Ishikawa (cell line): ENCODE data around the gene PIP4K2C.

Experiments used
- CREB1 ChIP-seq: IDR thresholded peaks from 2 replicates; pipeline ENCODE4 v1.6.1; 2012; ENCODE audit warnings: low read depth
- EGR1 ChIP-seq: IDR thresholded peaks from 2 replicates; pipeline ENCODE4 v1.6.1; 2012
- EP300 ChIP-seq: IDR thresholded peaks from 2 replicates; pipeline ENCODE4 v1.6.1; 2012; ENCODE audit warnings: borderline replicate concordance
- FOXM1 ChIP-seq: IDR thresholded peaks from 2 replicates; pipeline ENCODE4 v1.6.1; 2012; ENCODE audit warnings: low read depth, borderline replicate concordance
- MAX ChIP-seq: IDR thresholded peaks from 2 replicates; pipeline ENCODE4 v1.6.1; 2012
- NFIC ChIP-seq: IDR thresholded peaks from 2 replicates; pipeline ENCODE4 v1.6.1; 2012
- RAD21 ChIP-seq: IDR thresholded peaks from 2 replicates; pipeline ENCODE4 v1.6.1; 2012; ENCODE audit warnings: low read depth
- TAF1 ChIP-seq: IDR thresholded peaks from 2 replicates; pipeline ENCODE4 v1.6.1; 2012; ENCODE audit warnings: low read depth, mild to moderate bottlenecking
- TCF12 ChIP-seq: IDR thresholded peaks from 2 replicates; pipeline ENCODE4 v1.6.1; 2012; ENCODE audit warnings: low read depth
- USF1 ChIP-seq: IDR thresholded peaks from 2 replicates; pipeline ENCODE4 v1.6.1; 2012
- YY1 ChIP-seq: IDR thresholded peaks from 2 replicates; pipeline ENCODE4 v1.6.1; 2012; ENCODE audit warnings: low read depth

GRCh38 chr12:57558864-57559263 is 32.1 kb upstream of the PIP4K2C start:
- TF ChIP-seq EP300 (no peak), EGR1 (no peak), RAD21 (no peak), YY1 (no peak), MAX (no peak), NFIC (no peak), FOXM1 (no peak), USF1 (no peak), TCF12 (no peak), CREB1 (no peak), TAF1 (no peak)
